RPMI8226 (cell line): ENCODE measurements around the gene PNN.
A peak's percentile ranks its signal among the peaks of the same experiment; 100 is the strongest.

Experiments used
- DNase-seq: peaks from one replicate; pipeline ENCODE4 v3.0.0-alpha.2; 2015

The PNN gene

GRCh38 chr14:39230416-39231035 is 55.5 kb downstream of the PNN start:
- no peak for DNase-seq

DNA sequence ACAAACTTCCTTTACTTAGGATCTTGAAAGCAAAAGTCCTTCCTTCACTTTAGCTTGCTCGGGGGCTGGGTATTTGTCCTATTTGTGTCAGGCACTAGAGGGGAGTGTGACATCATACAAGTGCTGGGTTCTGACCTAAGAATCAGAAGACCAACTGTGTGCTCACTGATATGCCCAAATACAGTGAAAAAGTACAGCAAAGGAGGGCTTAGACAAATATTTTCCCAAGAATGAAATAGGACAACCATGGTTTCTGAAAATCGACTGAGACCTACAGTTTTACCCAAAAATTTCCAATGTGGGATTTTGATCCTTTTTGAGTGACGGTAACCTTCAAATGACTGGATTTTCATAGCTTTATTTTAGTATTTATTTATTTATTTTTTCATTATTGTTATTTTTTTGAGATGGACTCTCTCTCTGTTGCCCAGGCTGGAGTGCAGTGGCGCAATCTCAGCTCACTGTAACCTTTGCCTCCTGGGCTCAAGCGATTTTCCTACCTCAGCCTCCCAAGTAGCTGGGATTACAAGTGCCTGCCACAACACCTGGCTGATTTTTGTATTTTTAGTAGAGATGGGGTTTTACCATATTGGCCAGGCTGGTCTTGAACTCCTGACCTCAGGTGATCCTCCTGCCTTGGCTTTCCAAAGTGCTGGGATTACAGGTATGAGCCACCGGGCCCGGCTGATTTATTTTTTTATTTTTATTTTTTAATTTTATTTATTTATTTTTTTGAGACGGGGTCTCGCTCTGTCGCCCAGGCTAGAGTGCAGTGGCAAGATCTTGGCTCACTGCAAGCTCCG is 56.9 kb downstream of the PNN start:
- peak; percentile 39 for DNase-seq
